Measurements from ENCODE around the gene HIP1R.
A peak's percentile ranks its signal among the peaks of the same experiment; 100 is the strongest.

Gene HIP1R

DNA sequence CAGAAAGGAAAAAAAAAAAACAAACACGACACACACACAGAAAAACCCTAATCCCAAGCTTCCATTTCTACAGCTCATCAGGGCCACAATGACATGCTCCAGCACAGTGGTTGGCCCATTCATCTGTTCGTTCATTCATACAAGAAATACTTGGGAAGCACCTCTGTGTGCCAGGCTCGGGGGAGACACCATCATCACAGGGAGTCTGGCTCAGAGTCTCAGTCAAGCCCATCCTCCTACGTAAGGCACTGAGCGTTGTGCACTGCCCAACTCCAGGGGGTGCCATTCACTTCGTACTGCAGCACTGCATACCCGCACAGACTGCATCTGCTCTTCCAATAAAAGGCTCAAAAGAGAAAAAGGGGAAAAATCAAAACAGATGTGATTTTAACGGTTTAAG lies 45.4 kb downstream of the HIP1R start:
- DNase-seq (ENCODE audit: low read depth) = peak; percentile 81

DNA sequence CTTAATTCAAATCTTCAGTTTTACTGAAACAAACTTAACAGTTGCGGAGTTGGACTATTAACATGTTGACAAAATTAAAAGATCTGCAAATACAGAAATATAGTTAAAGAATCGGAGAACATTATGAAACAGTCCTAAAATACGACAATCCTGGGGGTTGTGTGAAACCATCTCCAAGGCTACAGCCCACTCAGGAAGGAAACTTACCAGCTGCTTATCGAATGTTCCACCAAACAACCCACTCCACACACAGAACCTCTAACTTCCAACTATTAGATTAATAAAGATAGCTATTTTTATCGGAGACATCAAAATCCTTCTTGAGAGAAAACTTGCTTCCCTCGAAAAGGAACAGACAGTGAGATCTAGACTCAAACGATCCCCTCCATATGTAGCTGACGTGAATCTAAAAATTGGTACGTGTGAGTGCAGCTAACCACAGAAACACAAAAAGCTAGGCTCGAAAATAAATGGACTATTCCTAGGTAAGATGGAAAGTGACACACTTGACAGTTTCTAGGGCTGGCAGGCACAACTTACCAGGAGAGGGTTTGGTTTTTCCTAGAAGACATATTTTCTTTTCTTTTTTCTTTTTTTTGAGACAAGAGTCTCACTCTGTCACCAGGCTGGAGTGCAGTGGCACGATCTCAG lies 47.8 kb downstream of the HIP1R start:
- TF ChIP-seq, protein P1, sequence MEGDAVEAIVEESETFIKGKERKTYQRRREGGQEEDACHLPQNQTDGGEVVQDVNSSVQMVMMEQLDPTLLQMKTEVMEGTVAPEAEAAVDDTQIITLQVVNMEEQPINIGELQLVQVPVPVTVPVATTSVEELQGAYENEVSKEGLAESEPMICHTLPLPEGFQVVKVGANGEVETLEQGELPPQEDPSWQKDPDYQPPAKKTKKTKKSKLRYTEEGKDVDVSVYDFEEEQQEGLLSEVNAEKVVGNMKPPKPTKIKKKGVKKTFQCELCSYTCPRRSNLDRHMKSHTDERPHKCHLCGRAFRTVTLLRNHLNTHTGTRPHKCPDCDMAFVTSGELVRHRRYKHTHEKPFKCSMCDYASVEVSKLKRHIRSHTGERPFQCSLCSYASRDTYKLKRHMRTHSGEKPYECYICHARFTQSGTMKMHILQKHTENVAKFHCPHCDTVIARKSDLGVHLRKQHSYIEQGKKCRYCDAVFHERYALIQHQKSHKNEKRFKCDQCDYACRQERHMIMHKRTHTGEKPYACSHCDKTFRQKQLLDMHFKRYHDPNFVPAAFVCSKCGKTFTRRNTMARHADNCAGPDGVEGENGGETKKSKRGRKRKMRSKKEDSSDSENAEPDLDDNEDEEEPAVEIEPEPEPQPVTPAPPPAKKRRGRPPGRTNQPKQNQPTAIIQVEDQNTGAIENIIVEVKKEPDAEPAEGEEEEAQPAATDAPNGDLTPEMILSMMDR (conservative IDR thresholded peaks at IDR 0.05; ENCODE audit: control insufficient read depth, insufficient read depth, low read depth, low read length) = no peak
- no peak overlapping the region for H3K4me3 ChIP-seq (ENCODE audit: control insufficient read depth, low read depth, low read length)
- no peak for DNase-seq (ENCODE audit: low read depth)

More for the DNA sequence above, 45.4 kb downstream of the HIP1R start:
- H3K4me3 ChIP-seq (ENCODE audit: control insufficient read depth, low read depth, low read length) = no peak overlapping the region
- TF ChIP-seq, protein P1 (conservative IDR thresholded peaks at IDR 0.05; ENCODE audit: control insufficient read depth, insufficient read depth, low read depth, low read length) = peak; percentile 77

DNA sequence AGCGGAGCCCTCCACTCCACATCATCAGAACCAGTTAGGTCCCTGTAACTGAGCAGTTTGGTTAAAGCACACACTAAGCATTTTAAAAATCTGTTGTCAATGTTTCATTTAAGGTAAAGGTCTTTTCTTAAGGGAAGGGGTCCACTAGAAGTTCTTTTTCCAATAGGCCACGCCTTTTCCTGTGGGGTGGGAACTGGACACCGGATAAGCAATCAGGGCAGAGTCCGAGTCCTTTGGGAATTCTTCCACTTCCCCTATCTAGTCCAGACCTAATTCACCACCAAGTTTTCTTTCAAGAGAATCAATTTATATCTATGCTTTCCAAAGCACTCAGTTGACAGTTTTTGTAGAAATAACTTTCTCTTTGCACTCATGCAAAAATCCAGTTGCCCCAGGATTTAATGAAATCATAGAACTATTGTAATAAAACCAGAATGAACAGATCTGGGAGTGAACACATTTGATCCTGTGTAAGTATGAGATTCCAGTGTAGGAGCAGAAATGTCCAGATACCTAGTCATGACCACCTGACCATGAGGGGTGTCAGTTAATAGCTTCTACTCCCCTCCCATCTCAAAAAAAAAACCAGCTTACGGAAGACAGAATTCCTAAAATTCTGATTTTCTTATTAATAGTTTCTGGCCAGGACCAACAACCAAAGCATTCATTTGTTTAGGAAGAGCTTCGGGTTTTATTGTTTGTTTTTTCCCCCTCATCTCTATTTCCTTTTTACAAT lies 49.0 kb downstream of the HIP1R start:
- TF ChIP-seq, protein P1 (conservative IDR thresholded peaks at IDR 0.05; ENCODE audit: control insufficient read depth, insufficient read depth, low read depth, low read length) = no peak
- no peak for DNase-seq (ENCODE audit: low read depth)
- H3K4me3 ChIP-seq (ENCODE audit: control insufficient read depth, low read depth, low read length) = no peak overlapping the region

DNA sequence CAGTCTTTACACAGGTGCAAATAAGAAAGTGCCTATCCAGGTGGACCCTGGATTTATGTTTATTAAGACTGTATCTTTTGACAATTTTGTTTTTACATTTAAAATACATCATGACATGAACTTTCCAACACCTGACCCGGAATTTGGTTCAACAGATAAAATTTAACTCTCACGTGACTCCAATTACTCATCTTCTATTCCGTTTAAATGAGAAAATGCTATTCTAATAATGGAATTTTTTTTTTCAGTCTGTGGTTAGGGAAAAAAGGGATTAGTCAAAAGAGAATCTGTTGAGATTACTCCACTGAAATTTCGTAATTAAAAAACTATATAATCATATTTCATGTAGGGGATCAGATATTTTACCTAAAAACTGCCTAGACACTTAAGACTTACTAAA lies 49.6 kb downstream of the HIP1R start:
- peak; percentile 53 for DNase-seq (ENCODE audit: low read depth)
- no peak overlapping the region for H3K4me3 ChIP-seq (ENCODE audit: control insufficient read depth, low read depth, low read length)
- TF ChIP-seq, protein P1 (conservative IDR thresholded peaks at IDR 0.05; ENCODE audit: control insufficient read depth, insufficient read depth, low read depth, low read length) = no peak

DNA sequence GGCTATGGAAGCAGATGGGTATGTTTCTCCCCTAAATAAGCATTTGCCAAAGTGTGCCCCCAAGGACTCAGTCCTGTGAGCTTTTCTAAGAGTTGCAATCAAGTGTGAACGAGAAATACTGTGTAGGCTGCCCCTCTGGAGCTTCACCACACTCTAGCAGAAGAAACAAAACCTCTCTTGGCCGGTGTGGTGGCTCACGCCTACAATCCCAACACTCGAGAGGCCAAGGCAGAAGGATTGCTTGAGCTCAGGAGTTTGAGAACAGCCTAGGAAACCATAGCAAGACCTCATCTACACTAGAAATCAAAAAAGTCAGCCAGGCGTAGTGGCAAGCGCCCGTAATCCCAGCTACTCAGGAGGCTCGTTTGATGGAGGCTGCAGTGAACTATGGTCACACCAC lies 50.9 kb downstream of the HIP1R start:
- TF ChIP-seq, protein P1 (conservative IDR thresholded peaks at IDR 0.05; ENCODE audit: control insufficient read depth, insufficient read depth, low read depth, low read length) = no peak
- no peak overlapping the region for H3K4me3 ChIP-seq (ENCODE audit: control insufficient read depth, low read depth, low read length)
- DNase-seq (ENCODE audit: low read depth) = no peak

DNA sequence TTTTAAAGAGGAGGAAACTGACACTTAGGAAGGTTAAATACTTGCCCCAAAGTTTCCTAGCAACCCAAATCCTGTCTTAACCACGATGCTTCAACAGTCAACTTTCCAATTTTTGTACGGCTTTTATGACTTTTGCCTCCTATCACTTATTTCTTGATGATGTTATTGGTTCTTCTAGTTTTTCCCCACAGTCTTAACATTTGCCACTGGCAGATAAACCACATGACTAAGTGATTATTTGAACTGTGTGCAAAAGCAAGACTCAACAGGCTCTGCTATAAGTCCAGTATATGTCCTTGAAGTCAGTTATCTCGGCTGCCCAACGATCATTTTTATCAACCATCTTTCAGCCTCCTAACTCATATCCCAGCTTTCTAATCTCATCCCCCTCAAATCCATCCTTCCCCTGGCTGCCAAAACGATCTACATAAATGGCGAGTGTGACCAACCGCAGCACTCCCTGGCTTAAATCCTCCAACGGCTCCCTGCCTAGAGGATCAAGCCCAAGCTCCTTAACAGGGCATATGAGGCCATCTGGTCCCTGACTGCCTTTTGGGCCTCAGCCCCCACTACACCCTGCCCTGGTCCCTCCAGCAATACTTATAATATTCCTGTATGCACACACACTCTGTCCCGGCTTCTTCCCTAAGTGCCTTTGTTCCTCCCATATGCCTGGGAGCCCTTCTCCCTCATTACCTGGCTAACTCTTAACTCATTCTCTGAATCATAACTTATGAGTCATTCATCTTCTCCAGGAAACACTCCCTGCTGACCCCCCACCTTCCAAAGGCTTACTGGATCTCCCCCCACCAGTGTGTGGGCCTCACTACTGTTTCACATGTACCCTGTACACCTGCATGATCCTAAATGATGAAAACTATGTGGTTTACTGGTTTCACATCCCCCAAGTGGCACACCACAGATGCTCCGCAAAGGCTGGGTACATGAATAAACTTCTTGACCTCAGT lies 51.9 kb downstream of the HIP1R start:
- H3K4me3 ChIP-seq (ENCODE audit: control insufficient read depth, low read depth, low read length) = no peak overlapping the region
- TF ChIP-seq, protein P1 (conservative IDR thresholded peaks at IDR 0.05; ENCODE audit: control insufficient read depth, insufficient read depth, low read depth, low read length) = no peak
- peak; percentile 80 for DNase-seq (ENCODE audit: low read depth)
